NCI-H1092 (cell line): Measurements from ENCODE around the gene TNNI2.
A peak's percentile ranks its signal among the peaks of the same experiment; 100 is the strongest.
"Not testable (repeated sequence)": the region's sequence is repeated elsewhere in the genome, so short reads cannot be mapped to it uniquely, and the experiment has no call there.

Source experiments
- DNase-seq: peaks from one replicate; lab custom pipeline; 2025; lab: John Stamatoyannopoulos, UW

Gene TNNI2

GRCh38 chr11:1862588-1863351 lies 24.0 kb downstream of the TNNI2 start:
- DNase-seq: no peak

- peak; percentile 67 for DNase-seq
Measured at GRCh38 chr11:1863352-1864216, 24.8 kb downstream of the TNNI2 start.

- no peak for DNase-seq
Measured at GRCh38 chr11:1864231-1864630, 25.4 kb downstream of the TNNI2 start.

GRCh38 chr11:1864831-1865665 lies 26.3 kb downstream of the TNNI2 start:
- peak; percentile 23 for DNase-seq

- DNase-seq: no peak
Measured at GRCh38 chr11:1866226-1866625, 27.4 kb downstream of the TNNI2 start.

GRCh38 chr11:1866776-1867175 lies 28.0 kb downstream of the TNNI2 start:
- DNase-seq: no peak

GRCh38 chr11:1867381-1867780 lies 28.6 kb downstream of the TNNI2 start:
- DNase-seq: no peak

- DNase-seq: no peak
Measured at GRCh38 chr11:1868056-1868635, 29.4 kb downstream of the TNNI2 start.

- no peak for DNase-seq
Measured at GRCh38 chr11:1868636-1869291, 30.0 kb downstream of the TNNI2 start.

- DNase-seq: no peak
Measured at GRCh38 chr11:1869427-1870325, 30.9 kb downstream of the TNNI2 start.

GRCh38 chr11:1870326-1870696 lies 31.5 kb downstream of the TNNI2 start:
- DNase-seq: no peak

- no peak for DNase-seq
Measured at GRCh38 chr11:1870721-1871466, 32.1 kb downstream of the TNNI2 start.

- no peak for DNase-seq
Measured at GRCh38 chr11:1871531-1871930, 32.8 kb downstream of the TNNI2 start.

GRCh38 chr11:1872267-1872985 lies 33.6 kb downstream of the TNNI2 start:
- DNase-seq: no peak

- DNase-seq: no peak
Measured at GRCh38 chr11:1873048-1873812, 34.4 kb downstream of the TNNI2 start.

- DNase-seq: not testable (repeated sequence)
Measured at GRCh38 chr11:1873813-1874150, 35.0 kb downstream of the TNNI2 start.

- not testable (repeated sequence) for DNase-seq
Measured at GRCh38 chr11:1874441-1875092, 35.8 kb downstream of the TNNI2 start.
